ENCODE measurements around the gene UST.
"Not testable (repeated sequence)": the region's sequence is repeated elsewhere in the genome, so short reads cannot be mapped to it uniquely, and the experiment has no call there.

Gene UST

DNA sequence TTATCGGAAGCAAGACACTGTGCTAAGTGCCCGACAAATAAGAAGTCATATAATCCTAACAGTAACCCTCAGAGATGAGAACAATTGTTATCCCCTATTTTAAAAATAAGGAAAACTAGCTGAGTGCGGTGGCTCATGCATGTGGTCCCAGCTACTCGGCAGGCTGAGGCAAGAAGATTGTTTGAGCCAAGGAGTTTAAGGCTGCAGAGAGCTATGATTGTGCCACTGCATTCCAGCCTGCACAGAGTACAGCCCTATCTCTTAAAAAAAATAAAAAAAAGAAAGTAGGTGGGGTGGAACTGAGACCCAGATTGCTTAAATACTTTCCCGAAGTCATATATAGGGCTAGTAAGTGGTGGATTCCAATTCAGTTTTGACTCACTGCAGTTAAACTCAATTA, 84.7 kb downstream of the UST start:
- no peak for DNase-seq (ENCODE audit: low read depth in 1 of 2, low spot score in 1 of 2)

DNA sequence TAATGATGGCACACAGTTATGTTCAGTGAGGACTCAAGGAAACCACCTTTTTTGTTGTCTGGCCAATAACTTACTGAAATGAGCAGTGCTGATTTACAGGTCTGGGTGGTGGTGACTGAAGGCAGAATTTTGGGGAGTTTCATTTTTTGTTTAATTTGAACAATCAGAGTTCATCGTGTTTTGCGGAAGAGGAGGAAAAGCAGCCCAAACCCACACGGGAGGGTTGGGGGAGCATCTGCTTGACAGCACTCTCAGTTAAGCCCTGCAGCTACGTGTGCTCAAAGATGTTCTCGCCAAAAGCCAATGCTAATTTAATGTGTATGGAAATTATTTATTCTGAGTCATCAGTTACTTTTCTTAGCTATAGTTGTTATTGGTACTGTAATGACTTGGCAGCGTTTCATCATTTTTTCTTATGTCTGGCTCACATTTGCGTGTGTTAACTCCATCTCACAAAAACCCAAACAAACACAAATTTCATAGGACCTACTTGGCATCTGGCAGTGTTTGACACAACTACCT, 89.2 kb downstream of the UST start:
- peak in 1 of 2 donors; percentile 19 for DNase-seq (ENCODE audit: low read depth in 1 of 2, low spot score in 1 of 2)

GRCh38 chr6:148836751-148837150, 89.9 kb downstream of the UST start:
- no peak for DNase-seq (ENCODE audit: low read depth in 1 of 2, low spot score in 1 of 2)

- no peak for DNase-seq (ENCODE audit: low read depth in 1 of 2, low spot score in 1 of 2)
Measured at GRCh38 chr6:148837941-148838340, 91.1 kb downstream of the UST start.

GRCh38 chr6:148839044-148839443, 92.2 kb downstream of the UST start:
- DNase-seq (ENCODE audit: low read depth in 1 of 2, low spot score in 1 of 2), result no peak

DNA sequence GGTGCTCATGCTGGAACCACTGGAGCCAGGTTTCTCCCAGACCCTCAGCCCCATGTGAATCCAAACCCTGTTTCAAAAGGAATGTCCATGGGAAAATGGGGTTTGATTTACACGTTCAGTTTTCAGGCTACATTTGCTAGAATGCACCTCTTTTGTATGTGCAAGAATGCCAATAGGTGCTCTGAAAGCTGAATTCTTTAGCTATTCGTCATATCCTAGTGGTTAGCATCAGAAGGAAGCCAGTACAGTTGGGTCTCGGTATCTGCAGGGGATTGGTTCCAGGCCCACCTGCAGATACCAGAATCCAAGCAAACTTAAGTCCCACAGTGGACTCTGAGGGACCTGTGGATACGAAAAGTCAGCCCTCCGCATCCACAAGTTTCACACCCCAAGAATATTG, 93.4 kb downstream of the UST start:
- no peak for DNase-seq (ENCODE audit: low read depth in 1 of 2, low spot score in 1 of 2)

- no peak for DNase-seq (ENCODE audit: low read depth in 1 of 2, low spot score in 1 of 2)
Measured at GRCh38 chr6:148842296-148843019, 95.6 kb downstream of the UST start.

GRCh38 chr6:148845464-148845863, 98.6 kb downstream of the UST start:
- DNase-seq (ENCODE audit: low read depth in 1 of 2, low spot score in 1 of 2), result no peak

GRCh38 chr6:148846778-148847761, 100.2 kb downstream of the UST start:
- no peak for DNase-seq (ENCODE audit: low read depth in 1 of 2, low spot score in 1 of 2)

GRCh38 chr6:148848915-148849314, 102.1 kb downstream of the UST start:
- no peak for DNase-seq (ENCODE audit: low read depth in 1 of 2, low spot score in 1 of 2)

- not testable (repeated sequence) for DNase-seq (ENCODE audit: low read depth in 1 of 2, low spot score in 1 of 2)
Measured at GRCh38 chr6:148849449-148849848, 102.6 kb downstream of the UST start.

GRCh38 chr6:148850964-148851363, 104.1 kb downstream of the UST start:
- no peak for DNase-seq (ENCODE audit: low read depth in 1 of 2, low spot score in 1 of 2)

GRCh38 chr6:148851683-148852556, 105.1 kb downstream of the UST start:
- DNase-seq (ENCODE audit: low read depth in 1 of 2, low spot score in 1 of 2), result no peak

GRCh38 chr6:148852688-148853087, 105.9 kb downstream of the UST start:
- DNase-seq (ENCODE audit: low read depth in 1 of 2, low spot score in 1 of 2), result no peak

GRCh38 chr6:148853113-148853512, 106.3 kb downstream of the UST start:
- DNase-seq (ENCODE audit: low read depth in 1 of 2, low spot score in 1 of 2), result not testable (repeated sequence)

DNA sequence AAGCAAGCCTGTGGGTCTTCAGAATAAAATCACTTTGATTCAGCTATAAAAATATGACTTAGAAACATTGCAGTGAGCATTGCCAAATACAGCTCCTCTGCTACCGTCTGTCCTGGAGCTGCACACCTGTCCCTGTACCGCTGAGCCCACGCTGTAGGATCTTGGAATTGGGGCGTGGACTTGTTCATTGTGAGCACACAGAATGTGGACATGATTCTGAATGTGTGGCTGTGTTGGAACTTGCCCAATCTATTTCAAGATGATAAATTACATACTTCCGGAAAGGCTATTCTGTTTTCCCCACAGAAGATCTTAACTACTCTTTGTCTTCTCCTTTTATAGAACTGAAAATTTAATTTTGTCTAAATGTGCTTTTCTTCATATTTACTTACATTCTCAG, 107.3 kb downstream of the UST start:
- DNase-seq (ENCODE audit: low read depth in 1 of 2, low spot score in 1 of 2), result no peak

GRCh38 chr6:148854992-148855391, 108.2 kb downstream of the UST start:
- DNase-seq (ENCODE audit: low read depth in 1 of 2, low spot score in 1 of 2), result no peak

DNA sequence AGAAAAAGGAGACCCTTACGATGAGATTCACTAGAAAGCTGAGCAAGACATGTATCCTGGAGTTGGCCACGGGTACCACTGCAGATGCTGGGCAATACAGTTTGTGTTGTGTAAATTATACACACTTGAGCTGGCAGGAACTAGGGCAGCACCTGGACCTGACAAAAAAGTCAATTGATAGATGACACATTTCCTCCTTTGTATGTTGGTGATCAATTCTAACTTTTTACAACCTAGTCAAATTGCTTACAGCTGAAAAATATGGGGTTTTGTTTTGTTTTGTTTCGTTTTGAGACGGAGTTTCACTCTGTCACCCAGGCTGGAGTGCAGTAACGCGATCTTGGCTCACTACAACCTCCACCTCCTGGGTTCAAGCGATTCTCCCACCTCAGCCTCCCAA, 108.9 kb downstream of the UST start:
- DNase-seq (ENCODE audit: low read depth in 1 of 2, low spot score in 1 of 2), result no peak

DNA sequence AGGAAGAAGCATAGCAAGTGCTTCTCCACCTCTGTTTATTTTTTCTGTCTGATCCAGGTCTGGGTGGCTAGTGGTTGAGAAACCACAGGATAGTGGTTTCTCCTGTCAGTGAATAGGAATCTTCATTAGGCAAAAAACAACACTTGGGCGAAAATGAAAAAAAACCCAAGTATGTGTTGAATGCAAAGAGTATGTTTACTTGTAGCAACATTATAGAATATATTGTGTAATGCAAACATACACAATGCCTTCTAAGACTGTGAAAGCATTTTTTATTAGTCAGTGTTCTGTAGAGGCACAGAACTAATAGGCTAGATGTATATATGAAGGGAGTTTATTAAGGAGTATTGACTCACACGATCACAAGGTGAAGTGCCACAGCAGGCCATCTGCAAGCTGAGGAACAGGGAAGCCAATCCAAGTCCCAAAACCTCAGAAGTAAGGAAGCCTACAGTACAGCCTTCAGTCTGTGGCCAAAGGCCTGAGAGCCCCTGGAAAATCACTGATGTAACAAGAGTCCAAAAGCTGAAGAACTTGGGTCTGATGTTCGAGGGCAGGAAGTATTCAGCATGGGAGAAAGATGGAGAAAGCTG, 111.1 kb downstream of the UST start:
- no peak for DNase-seq (ENCODE audit: low read depth in 1 of 2, low spot score in 1 of 2)

DNA sequence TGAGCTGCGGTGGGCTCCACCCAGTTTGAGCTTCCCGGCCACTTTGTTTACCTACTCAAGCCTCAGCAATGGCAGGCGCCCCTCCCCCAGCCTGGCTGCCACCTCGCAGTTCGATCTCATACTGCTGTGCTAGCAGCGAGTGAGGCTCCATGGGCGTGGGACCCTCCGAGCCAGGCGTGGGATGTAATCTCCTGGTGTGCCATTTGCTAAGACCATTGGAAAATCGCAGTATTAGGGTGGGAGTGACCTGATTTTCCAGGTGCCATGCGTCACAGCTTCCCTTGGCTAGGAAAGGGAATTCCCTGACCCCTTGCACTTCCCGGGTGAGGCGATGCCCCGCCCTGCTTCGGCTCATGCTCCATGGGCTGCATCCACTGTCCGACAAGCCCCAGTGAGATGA, 117.3 kb downstream of the UST start:
- not testable (repeated sequence) for DNase-seq (ENCODE audit: low read depth in 1 of 2, low spot score in 1 of 2)

DNA sequence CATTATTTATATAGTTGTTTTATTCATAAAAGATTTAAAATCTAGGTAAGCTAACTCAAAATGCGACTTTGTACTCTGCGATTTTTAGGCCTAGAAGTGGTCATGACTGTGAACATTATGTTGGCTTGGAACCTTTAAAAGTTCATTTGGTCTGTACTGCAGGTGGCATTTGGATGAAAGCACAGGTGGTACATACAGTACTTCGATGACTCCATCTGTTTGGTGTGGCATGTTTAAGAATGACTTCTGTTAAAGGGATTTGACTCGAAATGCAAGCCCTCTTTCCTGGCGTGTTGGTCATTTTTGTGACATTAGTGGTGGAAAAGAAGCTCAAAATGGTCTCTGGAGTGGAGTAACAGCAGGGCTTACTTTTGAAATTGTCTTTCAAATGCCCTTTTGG, 118.1 kb downstream of the UST start:
- no peak for DNase-seq (ENCODE audit: low read depth in 1 of 2, low spot score in 1 of 2)

Measured in activated T-helper 1 cell treated with anti-CD3 and anti-CD28 coated beads, Interleukin-2, amount 50 U/mL, for 16 hours (primary cell).